GM23338 (cell line): ENCODE results near the gene IL17RB.

Experiments used
- CTCF ChIP-seq, 2 experiments: fragments of 200-600 bp in 1 of 2; sonication (generic) in 1 of 2; conservative IDR thresholded peaks; 2 replicates each; pipeline versions ENCODE4 v1.5.1 to v1.6.1; 2016 to 2017; ENCODE audit warnings: antibody characterized with exemption in 2 of 2, low read depth in 2 of 2, mild to moderate bottlenecking in 2 of 2, moderate library complexity in 1 of 2
- EZH2 ChIP-seq: fragments of 200-600 bp; sonication (generic); IDR thresholded peaks from one replicate; pipeline ENCODE4 v1.8.0; 2017; ENCODE audit warnings: antibody characterized with exemption, mild to moderate bottlenecking, low read depth; ENCODE audit not compliant: unreplicated experiment
- EZH2phosphoT487 ChIP-seq: fragments of 200-600 bp; sonication (generic); IDR thresholded peaks from one replicate; pipeline ENCODE4 v1.8.1; 2018; ENCODE audit warnings: antibody characterized with exemption; ENCODE audit not compliant: unreplicated experiment
- JUNB ChIP-seq: IDR thresholded peaks from one replicate; pipeline ENCODE4 v1.6.1; 2016; ENCODE audit warnings: antibody characterized with exemption; ENCODE audit not compliant: unreplicated experiment
- POLR2AphosphoS5 ChIP-seq: IDR thresholded peaks from 2 replicates; pipeline ENCODE4 v1.6.1; 2016; ENCODE audit warnings: antibody characterized with exemption, low read depth
- REST ChIP-seq: IDR thresholded peaks from one replicate; pipeline ENCODE4 v1.6.1; 2018; ENCODE audit warnings: antibody characterized with exemption; ENCODE audit not compliant: unreplicated experiment

GRCh38 chr3:53902067-53902466 is 55.7 kb downstream of the IL17RB start:
- no peak for TF ChIP-seq CTCF (conservative IDR thresholded peaks at IDR 0.05; ENCODE audit: low read depth in 2 of 2)
- no peak for TF ChIP-seq REST
- TF ChIP-seq POLR2AphosphoS5 = no peak
- no peak for TF ChIP-seq EZH2
- TF ChIP-seq JUNB = no peak
- TF ChIP-seq EZH2phosphoT487 = no peak
